ENCODE results near the gene NECAB2. TPM values are rescaled to one million over a fixed set of nuclear protein-coding genes. Genes with fewer than 3 reads are reported as not detected.

Gene NECAB2
- polyA plus RNA-seq, 1 donor from 2014 or later, result 12.5 TPM

GRCh38 chr16:83931556-83931955 lies 36.5 kb upstream of the NECAB2 start:
- TF ChIP-seq TAF1 (IDR thresholded peaks at IDR 0.05; ENCODE audit: low read depth) (no peak), MXI1 (conservative IDR thresholded peaks at IDR 0.05; ENCODE audit: poor library complexity, severe bottlenecking) (no peak), EZH2 (IDR thresholded peaks at IDR 0.05; ENCODE audit: borderline replicate concordance, insufficient read depth, low read length, poor library complexity, severe bottlenecking) (no peak), RAD21 (conservative IDR thresholded peaks at IDR 0.05) (no peak), CTCF (IDR thresholded peaks at IDR 0.05; ENCODE audit: poor library complexity, severe bottlenecking) (no peak), POLR2AphosphoS5 (IDR thresholded peaks at IDR 0.05) (no peak), REST (IDR thresholded peaks at IDR 0.05; ENCODE audit: borderline replicate concordance) (no peak), SMC3 (conservative IDR thresholded peaks at IDR 0.05; ENCODE audit: poor library complexity) (no peak), EP300 (conservative IDR thresholded peaks at IDR 0.05; ENCODE audit: poor library complexity, severe bottlenecking) (no peak)
- Histone ChIP-seq H3K27me3 (ENCODE audit: insufficient read depth, low read depth, low read length) (no peaks in the 10 kb centered on the region), H2AFZ (ENCODE audit: low read depth, low read length) (no peak overlapping the region), H3K4me3 (ENCODE audit: low read length) (no peak overlapping the region), H4K20me1 (ENCODE audit: insufficient read depth) (no peaks in the 10 kb centered on the region), H3K4me2 (ENCODE audit: low read length) (no peak overlapping the region), H3K79me2 (replicated peaks; ENCODE audit: insufficient read depth, low read length) (no peaks in the 10 kb centered on the region), H3K9me3 (ENCODE audit: low read length) (no peaks in the 10 kb centered on the region), H3F3A (ENCODE audit: insufficient read depth, low read length, poor library complexity, severe bottlenecking) (no peaks in the 10 kb centered on the region), H3K9ac (ENCODE audit: low read length) (no peak overlapping the region), H3K36me3 (ENCODE audit: insufficient read depth, low read length) (no peaks in the 10 kb centered on the region), H3K9me2 (ENCODE audit: insufficient read depth, low read length) (no peaks in the 10 kb centered on the region), H3K27ac (ENCODE audit: low read length) (no peak overlapping the region)

GRCh38 chr16:83932304-83932703 lies 35.7 kb upstream of the NECAB2 start:
- H3K9ac ChIP-seq (ENCODE audit: low read length), result no peak overlapping the region
- no peak overlapping the region for H3K4me2 ChIP-seq (ENCODE audit: low read length)
- no peak overlapping the region for H3K27ac ChIP-seq (ENCODE audit: low read length)
- H2AFZ ChIP-seq (ENCODE audit: low read depth, low read length), result no peak overlapping the region
- H3K4me3 ChIP-seq (ENCODE audit: low read length), result no peak overlapping the region
- no peaks in the 10 kb centered on the region for H3K79me2 ChIP-seq (replicated peaks; ENCODE audit: insufficient read depth, low read length)
- no peaks in the 10 kb centered on the region for H3K27me3 ChIP-seq (ENCODE audit: insufficient read depth, low read depth, low read length)
- no peaks in the 10 kb centered on the region for H3K36me3 ChIP-seq (ENCODE audit: insufficient read depth, low read length)
- no peaks in the 10 kb centered on the region for H3K9me2 ChIP-seq (ENCODE audit: insufficient read depth, low read length)
- H4K20me1 ChIP-seq (ENCODE audit: insufficient read depth), result no peaks in the 10 kb centered on the region
- no peaks in the 10 kb centered on the region for H3F3A ChIP-seq (ENCODE audit: insufficient read depth, low read length, poor library complexity, severe bottlenecking)
- H3K9me3 ChIP-seq (ENCODE audit: low read length), result no peaks in the 10 kb centered on the region
- no peak for TF ChIP-seq TAF1 (IDR thresholded peaks at IDR 0.05; ENCODE audit: low read depth)
- no peak for TF ChIP-seq SMC3 (conservative IDR thresholded peaks at IDR 0.05; ENCODE audit: poor library complexity)
- TF ChIP-seq EP300 (conservative IDR thresholded peaks at IDR 0.05; ENCODE audit: poor library complexity, severe bottlenecking), result no peak
- no peak for TF ChIP-seq CTCF (IDR thresholded peaks at IDR 0.05; ENCODE audit: poor library complexity, severe bottlenecking)
- no peak for TF ChIP-seq EZH2 (IDR thresholded peaks at IDR 0.05; ENCODE audit: borderline replicate concordance, insufficient read depth, low read length, poor library complexity, severe bottlenecking)
- TF ChIP-seq MXI1 (conservative IDR thresholded peaks at IDR 0.05; ENCODE audit: poor library complexity, severe bottlenecking), result no peak
- TF ChIP-seq POLR2AphosphoS5 (IDR thresholded peaks at IDR 0.05), result no peak
- no peak for TF ChIP-seq REST (IDR thresholded peaks at IDR 0.05; ENCODE audit: borderline replicate concordance)
- no peak for TF ChIP-seq RAD21 (conservative IDR thresholded peaks at IDR 0.05)

Measured in neural cell (in vitro differentiated cells).